ENCODE results near the gene CFAP77.

Gene CFAP77

DNA sequence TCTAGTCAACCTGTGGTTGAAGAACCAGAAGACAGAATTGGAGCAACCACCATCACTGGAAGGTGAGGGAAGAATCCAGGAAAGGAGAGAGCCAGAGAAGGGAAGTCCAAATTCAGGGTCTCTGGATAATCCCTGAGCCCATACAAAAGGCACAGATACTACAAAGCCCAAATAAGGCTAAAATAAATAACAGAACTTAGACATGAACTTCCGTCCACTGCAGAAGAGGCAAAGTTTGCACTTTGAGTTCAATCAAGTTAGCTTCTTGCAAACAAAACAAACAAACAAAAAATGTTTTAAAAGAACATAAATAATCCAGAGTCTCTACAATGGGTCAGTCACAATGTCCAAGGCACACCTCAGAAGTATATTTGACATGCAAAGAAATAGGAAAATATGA, 21.0 kb downstream of the CFAP77 start:
- H3K79me2 ChIP-seq (ENCODE audit: insufficient read depth, low read depth), result no peaks in the 10 kb centered on the region

DNA sequence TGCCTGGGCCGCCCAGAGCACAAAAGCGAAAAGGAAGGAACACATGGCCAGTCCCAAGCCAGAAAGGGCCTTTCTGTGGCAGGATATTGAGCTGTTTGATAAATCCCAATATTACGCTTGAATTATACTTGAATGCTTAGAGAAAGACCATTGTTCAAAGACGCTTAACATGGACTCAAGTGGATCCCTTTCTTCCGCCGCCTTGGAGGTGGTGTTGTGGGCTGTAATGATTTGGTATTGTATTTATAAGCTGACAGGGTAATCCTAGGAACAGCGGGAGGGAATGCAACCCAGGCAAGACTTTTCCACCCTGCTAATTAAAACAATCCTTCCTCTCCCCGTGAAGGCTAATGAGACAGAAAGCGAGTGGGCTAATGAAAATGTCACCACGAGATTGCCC, 24.9 kb downstream of the CFAP77 start:
- Histone ChIP-seq H3K4me1 (ENCODE audit: low read depth, poor library complexity, severe bottlenecking) (no peaks in the 10 kb centered on the region), H2AFZ (ENCODE audit: low read depth) (no peak overlapping the region), H3K27ac (no peak overlapping the region), H3K79me2 (ENCODE audit: insufficient read depth, low read depth) (no peaks in the 10 kb centered on the region), H3K4me2 (no peak overlapping the region), H3K4me3 (IDR thresholded peaks at IDR 0.05; ENCODE audit: insufficient read depth, low read depth, low read length) (no peak overlapping the region), H3K36me3 (ENCODE audit: insufficient read depth) (no peaks in the 10 kb centered on the region), H3K9ac (no peak overlapping the region), H4K20me1 (ENCODE audit: insufficient read depth) (no peaks in the 10 kb centered on the region), H3K27me3 (ENCODE audit: insufficient read depth, low read depth) (peaks cover 10% of the 10 kb centered on the region; the same call in 1 of the 2 replicates)
- TF ChIP-seq, protein P1, sequence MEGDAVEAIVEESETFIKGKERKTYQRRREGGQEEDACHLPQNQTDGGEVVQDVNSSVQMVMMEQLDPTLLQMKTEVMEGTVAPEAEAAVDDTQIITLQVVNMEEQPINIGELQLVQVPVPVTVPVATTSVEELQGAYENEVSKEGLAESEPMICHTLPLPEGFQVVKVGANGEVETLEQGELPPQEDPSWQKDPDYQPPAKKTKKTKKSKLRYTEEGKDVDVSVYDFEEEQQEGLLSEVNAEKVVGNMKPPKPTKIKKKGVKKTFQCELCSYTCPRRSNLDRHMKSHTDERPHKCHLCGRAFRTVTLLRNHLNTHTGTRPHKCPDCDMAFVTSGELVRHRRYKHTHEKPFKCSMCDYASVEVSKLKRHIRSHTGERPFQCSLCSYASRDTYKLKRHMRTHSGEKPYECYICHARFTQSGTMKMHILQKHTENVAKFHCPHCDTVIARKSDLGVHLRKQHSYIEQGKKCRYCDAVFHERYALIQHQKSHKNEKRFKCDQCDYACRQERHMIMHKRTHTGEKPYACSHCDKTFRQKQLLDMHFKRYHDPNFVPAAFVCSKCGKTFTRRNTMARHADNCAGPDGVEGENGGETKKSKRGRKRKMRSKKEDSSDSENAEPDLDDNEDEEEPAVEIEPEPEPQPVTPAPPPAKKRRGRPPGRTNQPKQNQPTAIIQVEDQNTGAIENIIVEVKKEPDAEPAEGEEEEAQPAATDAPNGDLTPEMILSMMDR (conservative IDR thresholded peaks at IDR 0.05; ENCODE audit: low read depth, low read length), result no peak

More for the DNA sequence above, 21.0 kb downstream of the CFAP77 start:
- H4K20me1 ChIP-seq (ENCODE audit: insufficient read depth), result no peaks in the 10 kb centered on the region
- H3K27me3 ChIP-seq (ENCODE audit: insufficient read depth, low read depth), result peaks cover 23% of the 10 kb centered on the region; the same call in 1 of the 2 replicates
- no peak overlapping the region for H3K27ac ChIP-seq
- TF ChIP-seq, protein P1 (conservative IDR thresholded peaks at IDR 0.05; ENCODE audit: low read depth, low read length), result no peak
- H2AFZ ChIP-seq (ENCODE audit: low read depth), result no peak overlapping the region
- H3K9ac ChIP-seq, result no peak overlapping the region
- no peak overlapping the region for H3K4me2 ChIP-seq
- no peaks in the 10 kb centered on the region for H3K4me1 ChIP-seq (ENCODE audit: low read depth, poor library complexity, severe bottlenecking)
- no peak overlapping the region for H3K4me3 ChIP-seq (IDR thresholded peaks at IDR 0.05; ENCODE audit: insufficient read depth, low read depth, low read length)
- no peaks in the 10 kb centered on the region for H3K36me3 ChIP-seq (ENCODE audit: insufficient read depth)

DNA sequence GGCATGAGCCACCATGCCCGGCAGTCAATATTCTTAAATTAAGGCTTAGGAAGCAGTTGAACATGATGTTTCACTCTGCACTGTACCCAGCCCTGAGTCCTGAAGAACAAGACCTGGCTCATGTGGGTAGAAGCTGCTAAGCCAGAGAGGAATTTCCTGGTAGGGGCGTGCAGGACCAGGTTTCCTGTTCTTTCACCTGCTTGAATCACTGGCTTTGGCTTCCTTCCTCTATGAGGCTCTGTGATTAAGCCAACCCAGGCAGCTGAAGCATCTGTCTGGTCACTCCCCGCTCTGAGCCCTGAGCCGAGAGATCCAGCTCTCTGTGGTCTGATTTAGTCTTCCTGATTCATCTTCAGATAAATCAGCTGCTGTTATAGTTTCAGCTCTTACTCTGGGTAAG, 29.1 kb downstream of the CFAP77 start:
- no peaks in the 10 kb centered on the region for H3K36me3 ChIP-seq (ENCODE audit: insufficient read depth)
- H3K79me2 ChIP-seq (ENCODE audit: insufficient read depth, low read depth), result no peaks in the 10 kb centered on the region
- peaks cover 26% of the 10 kb centered on the region; the same call in 1 of the 2 replicates for H3K27me3 ChIP-seq (ENCODE audit: insufficient read depth, low read depth)
- H3K4me2 ChIP-seq, result no peak overlapping the region
- H3K27ac ChIP-seq, result no peak overlapping the region
- H3K4me1 ChIP-seq (ENCODE audit: low read depth, poor library complexity, severe bottlenecking), result no peaks in the 10 kb centered on the region
- no peaks in the 10 kb centered on the region for H4K20me1 ChIP-seq (ENCODE audit: insufficient read depth)
- H2AFZ ChIP-seq (ENCODE audit: low read depth), result no peak overlapping the region
- TF ChIP-seq, protein P1 (conservative IDR thresholded peaks at IDR 0.05; ENCODE audit: low read depth, low read length), result no peak
- no peak overlapping the region for H3K9ac ChIP-seq
- no peak overlapping the region for H3K4me3 ChIP-seq (IDR thresholded peaks at IDR 0.05; ENCODE audit: insufficient read depth, low read depth, low read length)

DNA sequence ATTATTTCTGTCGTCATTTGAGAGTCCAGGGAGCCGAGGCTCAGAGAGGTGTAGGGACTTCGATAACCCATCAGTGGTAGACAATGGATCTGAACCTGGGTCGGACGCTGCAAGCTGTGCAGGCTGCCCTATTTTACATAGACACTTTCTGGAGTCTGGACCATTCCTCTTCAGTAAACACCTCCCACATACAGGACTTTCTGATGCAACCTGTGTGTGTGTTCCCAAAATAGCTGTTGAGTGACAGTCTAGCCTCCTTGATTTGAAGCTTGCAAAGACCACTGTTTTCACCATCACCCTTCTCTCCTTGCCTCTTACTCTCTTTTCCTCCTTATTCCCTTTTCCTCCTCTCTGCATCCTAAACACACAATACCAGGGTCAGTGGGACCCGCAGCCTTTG, 30.7 kb downstream of the CFAP77 start:
- TF ChIP-seq, protein P1 (conservative IDR thresholded peaks at IDR 0.05; ENCODE audit: low read depth, low read length), result no peak
- no peak overlapping the region for H3K4me2 ChIP-seq
- H3K27me3 ChIP-seq (ENCODE audit: insufficient read depth, low read depth), result peaks cover 26% of the 10 kb centered on the region; the same call in 1 of the 2 replicates
- no peaks in the 10 kb centered on the region for H3K4me1 ChIP-seq (ENCODE audit: low read depth, poor library complexity, severe bottlenecking)
- no peak overlapping the region for H2AFZ ChIP-seq (ENCODE audit: low read depth)
- H3K36me3 ChIP-seq (ENCODE audit: insufficient read depth), result no peaks in the 10 kb centered on the region
- no peak overlapping the region for H3K9ac ChIP-seq
- no peaks in the 10 kb centered on the region for H3K79me2 ChIP-seq (ENCODE audit: insufficient read depth, low read depth)
- no peak overlapping the region for H3K4me3 ChIP-seq (IDR thresholded peaks at IDR 0.05; ENCODE audit: insufficient read depth, low read depth, low read length)
- no peak overlapping the region for H3K27ac ChIP-seq
- H4K20me1 ChIP-seq (ENCODE audit: insufficient read depth), result no peaks in the 10 kb centered on the region

All from KMS-11 (cell line).